Breast epithelium (tissue), 4 donors: Measurements from ENCODE around the gene PPP1R15B. TPM values are rescaled to one million over a fixed set of nuclear protein-coding genes. Genes with fewer than 3 reads are reported as not detected.

Experiments
- DNase-seq, 2 donors: peaks; one replicate each; pipeline ENCODE4 v3.0.0-alpha.2; 2019; ENCODE audit warnings: low spot score in 2 of 2
- H3K27ac ChIP-seq, 2 donors: fragments of 200-600 bp; sonication (generic) in 1 of 2; one replicate each; pipeline ENCODE4 v1.5.1; 2016 to 2019; ENCODE audit warnings: mild to moderate bottlenecking in 1 of 2
- H3K27me3 ChIP-seq, 2 donors: fragments of 200-600 bp; sonication (generic) in 1 of 2; one replicate each; pipeline versions ENCODE4 v1.5.1 to v1.6.0; 2017 to 2019; ENCODE audit warnings: control low read depth in 1 of 2, mild to moderate bottlenecking in 1 of 2
- H3K36me3 ChIP-seq: fragments of 200-600 bp; one replicate; pipeline ENCODE4 v1.5.1; 2019
- H3K4me1 ChIP-seq, 2 donors: fragments of 200-600 bp; sonication (generic); one replicate each; pipeline ENCODE4 v1.5.1; 2016 to 2019; ENCODE audit warnings: control low read depth in 1 of 2
- H3K4me3 ChIP-seq, 3 donors: fragments of 200-600 bp; sonication (generic); 1 replicate in 2 of 3; 2 replicates in 1 of 3; pipeline ENCODE4 v1.5.1; 2016 to 2019; ENCODE audit warnings: mild to moderate bottlenecking in 3 of 3, moderate library complexity in 2 of 3
- H3K9me3 ChIP-seq, 2 donors: fragments of 200-600 bp; sonication (generic) in 1 of 2; one replicate each; pipeline ENCODE4 v1.5.1; 2016 to 2019; ENCODE audit warnings: control low read depth in 1 of 2
- POLR2A ChIP-seq: fragments of 450-650 bp; IDR thresholded peaks from one replicate; pipeline ENCODE4 v1.6.1; 2016; ENCODE audit warnings: antibody characterized with exemption, mild to moderate bottlenecking, moderate library complexity
- POLR2AphosphoS5 ChIP-seq, 3 donors: sonication (generic); formaldehyde crosslinking; IDR thresholded peaks; one replicate each; pipeline ENCODE4 v1.6.1; 2017; ENCODE audit warnings: antibody characterized with exemption in 3 of 3
- intact Hi-C: fragments of 100-400 bp; cut with DNase I; formaldehyde crosslinking; loops from one replicate; pipeline ENCODE4 v1.15.1; 2023; ENCODE audit warnings: low total_unique reads
- total RNA-seq, 3 donors: library from RNA; depleted of rRNA; stranded (reverse); fragments of >200 nt; gene quantifications; one replicate each; pipeline ENCODE4 v1.1.0, GENCODE V29; 2016
- TF ChIP-seq, protein P1 (sequence below), 3 donors: fragments of 450-650 bp; IDR thresholded peaks; one replicate each; pipeline ENCODE4 v1.5.1; 2016 to 2017; ENCODE audit warnings: antibody characterized with exemption in 3 of 3, mild to moderate bottlenecking in 3 of 3, moderate library complexity in 3 of 3

The PPP1R15B gene
- total RNA-seq, 3 donors from 2014 or later: 47.5 to 91.6 (median 53.3) TPM

DNA sequence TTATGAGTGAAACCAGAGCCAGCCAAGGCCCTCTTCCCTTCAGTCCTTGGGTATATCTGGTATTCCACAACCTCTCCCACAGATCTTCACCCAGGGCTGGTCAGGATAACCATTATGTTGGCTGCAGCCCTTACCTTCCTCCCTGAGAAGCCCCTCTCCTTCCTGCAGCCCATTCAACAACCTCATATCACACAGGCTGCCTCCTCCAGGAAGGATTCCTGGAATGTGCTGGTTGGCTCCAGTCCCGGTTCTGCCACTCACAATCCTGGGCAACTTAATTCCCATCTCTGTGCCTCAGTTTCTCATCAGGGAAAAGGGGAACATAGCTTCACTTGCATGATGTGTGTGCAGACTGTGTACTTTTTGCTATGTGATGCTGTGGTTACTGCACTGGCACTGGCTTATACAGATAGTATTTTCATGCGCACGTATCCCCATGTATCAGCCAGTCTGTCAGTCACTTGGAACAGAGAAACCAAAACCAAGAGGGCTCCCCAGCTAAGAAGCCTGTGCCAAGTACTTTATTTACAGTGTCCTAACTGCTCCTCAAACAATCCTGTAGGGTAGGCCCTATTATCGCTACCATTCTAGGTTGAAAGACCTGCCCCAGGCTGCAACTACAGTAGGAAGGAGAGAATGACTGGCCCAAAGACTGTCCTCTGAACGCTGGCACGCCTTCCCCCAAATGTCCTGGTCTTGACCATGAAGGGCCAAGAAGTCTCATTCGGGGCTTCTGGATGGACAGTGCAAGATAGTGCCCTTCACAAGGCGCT lies 39.9 kb upstream of the PPP1R15B start:
- Histone ChIP-seq H3K9me3 (no peaks in the 10 kb centered on the region), H3K27ac (peak overlapping the region; percentile 75 to 87), H3K36me3 (no peaks in the 10 kb centered on the region), H3K4me1 (no peaks in the 10 kb centered on the region), H3K4me3 (no peak overlapping the region), H3K27me3 (no peaks in the 10 kb centered on the region)
- intact Hi-C loops: no loop called here
- no peak for DNase-seq
- TF ChIP-seq, protein P1, sequence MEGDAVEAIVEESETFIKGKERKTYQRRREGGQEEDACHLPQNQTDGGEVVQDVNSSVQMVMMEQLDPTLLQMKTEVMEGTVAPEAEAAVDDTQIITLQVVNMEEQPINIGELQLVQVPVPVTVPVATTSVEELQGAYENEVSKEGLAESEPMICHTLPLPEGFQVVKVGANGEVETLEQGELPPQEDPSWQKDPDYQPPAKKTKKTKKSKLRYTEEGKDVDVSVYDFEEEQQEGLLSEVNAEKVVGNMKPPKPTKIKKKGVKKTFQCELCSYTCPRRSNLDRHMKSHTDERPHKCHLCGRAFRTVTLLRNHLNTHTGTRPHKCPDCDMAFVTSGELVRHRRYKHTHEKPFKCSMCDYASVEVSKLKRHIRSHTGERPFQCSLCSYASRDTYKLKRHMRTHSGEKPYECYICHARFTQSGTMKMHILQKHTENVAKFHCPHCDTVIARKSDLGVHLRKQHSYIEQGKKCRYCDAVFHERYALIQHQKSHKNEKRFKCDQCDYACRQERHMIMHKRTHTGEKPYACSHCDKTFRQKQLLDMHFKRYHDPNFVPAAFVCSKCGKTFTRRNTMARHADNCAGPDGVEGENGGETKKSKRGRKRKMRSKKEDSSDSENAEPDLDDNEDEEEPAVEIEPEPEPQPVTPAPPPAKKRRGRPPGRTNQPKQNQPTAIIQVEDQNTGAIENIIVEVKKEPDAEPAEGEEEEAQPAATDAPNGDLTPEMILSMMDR (IDR thresholded peaks at IDR 0.05): no peak
- no peak for TF ChIP-seq POLR2A
- no peak for TF ChIP-seq POLR2AphosphoS5 (IDR thresholded peaks at IDR 0.05)

DNA sequence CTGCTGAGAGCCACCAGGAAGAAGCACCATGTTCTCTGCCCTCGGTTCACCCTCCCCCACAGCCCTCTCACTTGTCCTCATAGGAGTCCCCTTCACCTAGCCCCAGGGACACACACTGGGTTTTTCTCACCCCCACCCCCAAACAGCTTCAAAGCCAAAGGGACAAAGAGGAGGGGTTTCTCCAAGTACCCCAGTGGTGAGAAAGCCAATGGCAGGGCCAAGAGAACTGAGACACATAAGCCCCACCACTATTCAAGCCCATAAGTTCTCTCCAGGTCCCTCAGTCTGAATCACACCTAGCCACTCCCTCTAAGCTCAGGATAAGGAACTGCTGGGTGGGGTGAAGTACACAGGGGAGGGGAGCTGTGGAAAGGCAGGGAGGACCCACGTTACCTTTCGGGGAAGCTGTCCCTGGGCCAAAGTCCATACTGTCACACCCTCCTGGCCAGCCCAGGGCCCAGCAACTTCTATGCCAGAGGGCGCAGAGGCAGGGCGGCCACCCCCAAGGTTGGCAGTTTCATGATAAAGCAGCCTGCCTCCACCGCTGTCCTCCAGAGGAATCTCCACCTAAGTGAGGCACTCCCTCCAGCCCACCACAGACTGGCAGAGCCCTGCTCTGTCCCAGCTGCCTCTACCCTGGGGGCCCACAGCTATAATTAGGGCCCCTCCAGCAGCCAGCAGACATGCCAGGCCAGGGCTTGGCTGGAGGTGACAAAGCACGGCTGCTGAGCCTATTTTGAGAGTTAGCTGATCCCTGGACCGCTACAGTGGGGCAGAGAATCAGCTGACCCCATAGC lies 39.0 kb upstream of the PPP1R15B start:
- peak overlapping the region; percentile 75 to 87 for H3K27ac ChIP-seq
- intact Hi-C loops: loop anchor here (1.0 kb wide), 1 partner anchor 28 kb away; no protein-coding TSS in a partner anchor
- no peaks in the 10 kb centered on the region for H3K36me3 ChIP-seq
- H3K9me3 ChIP-seq: no peaks in the 10 kb centered on the region
- TF ChIP-seq POLR2AphosphoS5 (IDR thresholded peaks at IDR 0.05) (no peak), POLR2A (no peak)
- TF ChIP-seq, protein P1 (IDR thresholded peaks at IDR 0.05): no peak
- H3K4me1 ChIP-seq: no peaks in the 10 kb centered on the region
- H3K27me3 ChIP-seq: no peaks in the 10 kb centered on the region
- H3K4me3 ChIP-seq: no peak overlapping the region
- DNase-seq: no peak

DNA sequence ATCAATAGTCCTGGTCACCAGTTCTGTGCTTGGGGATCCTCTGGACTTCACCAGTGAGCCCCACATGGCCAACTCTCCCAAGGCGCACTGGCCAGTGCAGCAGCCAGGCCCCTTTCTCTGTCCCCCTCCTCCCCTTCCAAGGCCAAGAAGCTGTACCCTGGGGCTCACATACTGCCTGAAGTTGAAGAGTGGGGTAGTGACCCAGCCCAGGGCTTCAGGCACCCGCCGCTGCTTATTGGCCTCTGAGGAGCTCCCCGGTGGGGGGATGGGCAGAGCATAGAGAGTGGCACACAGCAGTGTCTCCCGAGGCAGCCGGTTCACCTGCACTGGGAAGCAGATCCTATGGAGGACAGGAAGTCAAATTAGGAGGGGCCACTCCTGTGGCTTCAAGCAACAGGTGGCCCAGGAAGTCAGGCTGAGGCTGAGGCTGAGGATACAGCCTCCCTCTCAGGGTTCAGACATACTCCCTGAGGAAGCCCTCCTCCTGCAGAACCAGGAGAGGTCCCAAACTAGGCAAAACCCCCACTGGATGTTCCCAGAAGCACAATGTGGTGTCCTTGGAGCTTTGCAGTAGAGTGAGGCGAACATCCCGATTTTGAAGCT lies 38.2 kb upstream of the PPP1R15B start:
- no peak for DNase-seq
- peak overlapping the region; percentile 75 to 87 for H3K27ac ChIP-seq
- no peaks in the 10 kb centered on the region for H3K9me3 ChIP-seq
- no peaks in the 10 kb centered on the region for H3K27me3 ChIP-seq
- no peak overlapping the region for H3K4me3 ChIP-seq
- intact Hi-C loops: loop anchor here (1.0 to 5.0 kb wide), 2 partner anchors 27 to 53 kb away; no protein-coding TSS in a partner anchor
- no peaks in the 10 kb centered on the region for H3K4me1 ChIP-seq
- TF ChIP-seq, protein P1 (IDR thresholded peaks at IDR 0.05): no peak
- TF ChIP-seq POLR2AphosphoS5 (IDR thresholded peaks at IDR 0.05): no peak
- TF ChIP-seq POLR2A: no peak
- no peaks in the 10 kb centered on the region for H3K36me3 ChIP-seq

DNA sequence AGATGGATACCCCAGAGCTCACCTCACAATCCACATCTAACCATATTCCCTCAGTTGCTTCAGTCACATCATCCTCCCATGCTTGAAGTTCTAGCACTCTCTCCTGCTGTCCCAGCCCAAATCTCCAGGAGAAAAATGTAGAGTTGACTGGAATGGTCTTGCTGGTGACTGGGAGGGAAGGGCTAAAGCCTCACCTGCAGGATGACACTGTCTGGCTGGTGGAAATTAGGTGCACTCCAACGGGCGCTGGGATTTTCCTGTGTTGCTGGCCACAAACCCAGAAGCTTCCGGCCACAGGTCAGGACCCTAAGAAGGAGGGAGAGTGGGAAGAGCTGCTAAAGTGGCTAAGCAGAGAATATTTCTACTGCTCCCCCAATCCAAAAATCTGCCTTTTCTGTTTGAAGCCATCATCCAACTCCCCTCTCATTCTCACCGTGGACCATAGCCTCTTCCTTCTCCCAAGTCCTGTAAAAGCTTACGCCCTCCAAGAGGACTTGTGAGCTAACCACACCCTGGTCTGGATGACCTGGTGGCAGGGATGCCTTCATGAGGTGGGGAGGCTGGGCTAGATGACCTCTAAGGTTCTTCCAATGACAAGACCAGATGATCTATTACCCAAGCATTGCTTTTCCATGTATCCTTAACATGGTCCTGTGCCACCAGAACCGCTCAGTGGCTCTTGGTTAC lies 37.5 kb upstream of the PPP1R15B start:
- peak overlapping the region; percentile 75 to 87 for H3K27ac ChIP-seq

More for the DNA sequence above, 37.5 kb upstream of the PPP1R15B start:
- Histone ChIP-seq H3K4me3 (no peak overlapping the region), H3K4me1 (no peaks in the 10 kb centered on the region), H3K9me3 (no peaks in the 10 kb centered on the region), H3K27me3 (no peaks in the 10 kb centered on the region), H3K36me3 (no peaks in the 10 kb centered on the region)
- TF ChIP-seq, protein P1 (IDR thresholded peaks at IDR 0.05): no peak
- no peak for TF ChIP-seq POLR2AphosphoS5 (IDR thresholded peaks at IDR 0.05)
- TF ChIP-seq POLR2A: no peak
- DNase-seq: no peak
- intact Hi-C loops: loop anchor here (5.0 kb wide), 1 partner anchor 53 kb away; no protein-coding TSS in a partner anchor
